Astrocyte (in vitro differentiated cells and primary cell): ENCODE measurements around the gene PDIA5. TPM values are rescaled to one million over a fixed set of nuclear protein-coding genes. Genes with fewer than 3 reads are reported as not detected.

Experiments
- DNase-seq: peaks from one replicate; pipeline ENCODE4 v3.0.0-alpha.2; 2010; ENCODE audit warnings: low read depth
- FAIRE-seq: peaks from 2 replicates; lab custom pipeline; 2011; peaks lifted over from hg19 to GRCh38; lab: Jason Lieb, UNC
- H2AFZ ChIP-seq: 2 replicates; pipeline ENCODE4 v1.6.0; 2012; ENCODE audit warnings: low read depth, low read length, inconsistent platforms
- H3K27ac ChIP-seq: 2 replicates; pipeline ENCODE4 v1.5.1; 2011; ENCODE audit warnings: low read depth, low read length, inconsistent platforms
- H3K27me3 ChIP-seq: 2 replicates; pipeline ENCODE4 v1.6.0; 2011; ENCODE audit warnings: low read length, inconsistent platforms; ENCODE audit not compliant: insufficient read depth
- H3K36me3 ChIP-seq: 2 replicates; pipeline ENCODE4 v1.5.1; 2011; ENCODE audit warnings: low read length, inconsistent platforms; ENCODE audit not compliant: insufficient read depth
- H3K4me1 ChIP-seq: 2 replicates; pipeline ENCODE4 v1.5.1; 2011; ENCODE audit warnings: low read length, inconsistent platforms; ENCODE audit not compliant: insufficient read depth
- H3K4me2 ChIP-seq: 2 replicates; pipeline ENCODE4 v1.6.0; 2012; ENCODE audit warnings: low read length, inconsistent platforms
- H3K4me3 ChIP-seq: 2 replicates; pipeline ENCODE4 v1.5.1; 2011; ENCODE audit warnings: low read depth, mild to moderate bottlenecking, low read length, inconsistent platforms; ENCODE audit not compliant: insufficient read depth
- H3K79me2 ChIP-seq: 2 replicates; pipeline ENCODE4 v1.6.0; 2012; ENCODE audit warnings: mild to moderate bottlenecking, low read length, inconsistent platforms; ENCODE audit not compliant: insufficient read depth
- H3K9ac ChIP-seq: 2 replicates; pipeline ENCODE4 v1.6.0; 2012; ENCODE audit warnings: mild to moderate bottlenecking, low read length, inconsistent platforms
- H3K9me3 ChIP-seq: 2 replicates; pipeline ENCODE4 v1.5.1; 2012; ENCODE audit warnings: low read depth, mild to moderate bottlenecking, low read length, inconsistent platforms; ENCODE audit not compliant: insufficient read depth
- H4K20me1 ChIP-seq: 2 replicates; pipeline ENCODE4 v1.6.0; 2012; ENCODE audit warnings: low read length, inconsistent platforms; ENCODE audit not compliant: insufficient read depth
- H3K27ac Mint-ChIP-seq: one replicate; pipeline ENCODE4 v1.8.0; 2021; ENCODE audit warnings: mild to moderate bottlenecking, mixed read lengths; ENCODE audit not compliant: unreplicated experiment
- H3K27me3 Mint-ChIP-seq: one replicate; pipeline ENCODE4 v1.8.0; 2021; ENCODE audit warnings: low read depth, mixed read lengths; ENCODE audit not compliant: unreplicated experiment
- H3K36me3 Mint-ChIP-seq: one replicate; pipeline ENCODE4 v1.8.0; 2021; ENCODE audit warnings: low read depth, mixed read lengths; ENCODE audit not compliant: unreplicated experiment
- H3K4me1 Mint-ChIP-seq: one replicate; pipeline ENCODE4 v1.8.0; 2021; ENCODE audit warnings: low read depth, mixed read lengths; ENCODE audit not compliant: unreplicated experiment
- H3K4me3 Mint-ChIP-seq: one replicate; pipeline ENCODE4 v1.8.0; 2021; ENCODE audit warnings: mild to moderate bottlenecking, moderate library complexity, mixed read lengths; ENCODE audit not compliant: unreplicated experiment
- H3K9me3 Mint-ChIP-seq: one replicate; pipeline ENCODE4 v1.8.0; 2021; ENCODE audit warnings: mild to moderate bottlenecking, mixed read lengths; ENCODE audit not compliant: unreplicated experiment
- CTCF ChIP-seq: IDR thresholded peaks from 2 replicates; pipeline ENCODE4 v1.5.1; 2011; ENCODE audit warnings: low read depth, mild to moderate bottlenecking, inconsistent platforms, low read length, moderate library complexity; ENCODE audit not compliant: insufficient read depth
- EZH2 ChIP-seq: IDR thresholded peaks from 2 replicates; pipeline ENCODE4 v1.6.1; 2012; ENCODE audit warnings: mild to moderate bottlenecking, low read length, inconsistent platforms; ENCODE audit not compliant: insufficient read depth
- total RNA-seq: library from RNA; stranded (reverse); gene quantifications from 2 replicates; pipeline ENCODE4 v1.2.1, GENCODE V29; 2021

PDIA5 gene
- total RNA-seq, 1 donor from 2014 or later: 77.5 TPM

- H4K20me1 ChIP-seq: no peaks in the 10 kb centered on the region
- H3K9ac ChIP-seq: no peak overlapping the region
- peaks cover 10% of the 10 kb centered on the region for H3K36me3 Mint-ChIP-seq
- H3K4me2 ChIP-seq: no peak overlapping the region
- H3K36me3 ChIP-seq: no peaks in the 10 kb centered on the region
- FAIRE-seq (no peak), DNase-seq (no peak)
- no peak overlapping the region for H3K27ac Mint-ChIP-seq
- no peak overlapping the region for H3K4me3 Mint-ChIP-seq
- no peak overlapping the region for H3K4me3 ChIP-seq
- H3K27me3 ChIP-seq: peaks cover 64% of the 10 kb centered on the region
- H3K27me3 Mint-ChIP-seq: peaks cover 55% of the 10 kb centered on the region
- H3K4me1 ChIP-seq: no peaks in the 10 kb centered on the region
- H3K27ac ChIP-seq: no peak overlapping the region
- no peak overlapping the region for H2AFZ ChIP-seq
- peaks cover 4% of the 10 kb centered on the region for H3K9me3 ChIP-seq
- TF ChIP-seq EZH2 (no peak), CTCF (no peak)
- no peaks in the 10 kb centered on the region for H3K79me2 ChIP-seq
- H3K4me1 Mint-ChIP-seq: peaks cover 10% of the 10 kb centered on the region
- H3K9me3 Mint-ChIP-seq: peaks cover 2% of the 10 kb centered on the region
Observed at GRCh38 chr3:123019161-123019560, 47.7 kb upstream of the PDIA5 start.

GRCh38 chr3:123019591-123019990 is 47.2 kb upstream of the PDIA5 start:
- peaks cover 10% of the 10 kb centered on the region for H3K36me3 Mint-ChIP-seq
- H3K9me3 ChIP-seq: peaks cover 4% of the 10 kb centered on the region
- H3K4me1 ChIP-seq: no peaks in the 10 kb centered on the region
- no peak overlapping the region for H3K4me3 Mint-ChIP-seq
- FAIRE-seq (no peak), DNase-seq (no peak)
- no peaks in the 10 kb centered on the region for H3K79me2 ChIP-seq
- no peak overlapping the region for H3K27ac ChIP-seq
- no peak overlapping the region for H3K4me3 ChIP-seq
- peaks cover 10% of the 10 kb centered on the region for H3K4me1 Mint-ChIP-seq
- H3K27me3 Mint-ChIP-seq: peaks cover 59% of the 10 kb centered on the region
- TF ChIP-seq EZH2 (no peak), CTCF (no peak)
- H3K9me3 Mint-ChIP-seq: peaks cover 2% of the 10 kb centered on the region
- no peak overlapping the region for H3K4me2 ChIP-seq
- H3K36me3 ChIP-seq: no peaks in the 10 kb centered on the region
- no peak overlapping the region for H3K9ac ChIP-seq
- peaks cover 65% of the 10 kb centered on the region for H3K27me3 ChIP-seq
- H3K27ac Mint-ChIP-seq: no peak overlapping the region
- no peaks in the 10 kb centered on the region for H4K20me1 ChIP-seq
- H2AFZ ChIP-seq: no peak overlapping the region

- Mint-ChIP-seq H3K27ac (no peak overlapping the region), H3K27me3 (peaks cover 58% of the 10 kb centered on the region), H3K36me3 (peaks cover 9% of the 10 kb centered on the region), H3K4me1 (peaks cover 10% of the 10 kb centered on the region), H3K9me3 (peaks cover 5% of the 10 kb centered on the region), H3K4me3 (no peak overlapping the region)
- H3K4me1 ChIP-seq: no peaks in the 10 kb centered on the region
- H3K9ac ChIP-seq: no peak overlapping the region
- peaks cover 4% of the 10 kb centered on the region for H3K9me3 ChIP-seq
- FAIRE-seq: no peak
- no peaks in the 10 kb centered on the region for H3K79me2 ChIP-seq
- H3K27me3 ChIP-seq: peaks cover 73% of the 10 kb centered on the region
- TF ChIP-seq EZH2: no peak
- no peak for TF ChIP-seq CTCF
- no peaks in the 10 kb centered on the region for H3K36me3 ChIP-seq
- H3K4me3 ChIP-seq: no peak overlapping the region
- H3K27ac ChIP-seq: no peak overlapping the region
- no peak overlapping the region for H3K4me2 ChIP-seq
- DNase-seq: no peak
- H4K20me1 ChIP-seq: peaks cover 6% of the 10 kb centered on the region
- no peak overlapping the region for H2AFZ ChIP-seq
Observed at GRCh38 chr3:123020709-123021108, 46.1 kb upstream of the PDIA5 start.
